CD8-positive, alpha-beta memory T cell (primary cell): Measurements from ENCODE around the gene COX19. TPM values are rescaled to one million over a fixed set of nuclear protein-coding genes. Genes with fewer than 3 reads are reported as not detected.

Experiments used
- CTCF ChIA-PET: fragments of 350-600 bp; sonication (Branson Sonifier 250); formaldehyde crosslinking; loops from one replicate; lab custom pipeline; 2021; ENCODE audit warnings: antibody characterized with exemption; lab: Charles Lee
- POLR2A ChIA-PET: fragments of 350-600 bp; sonication (Branson Sonifier 250); formaldehyde crosslinking; loops from one replicate; lab custom pipeline; 2021; ENCODE audit warnings: antibody characterized with exemption; lab: Charles Lee
- DNase-seq, 5 donors: peaks; one replicate each; pipeline versions ENCODE4 v3.0.0 to v3.0.0-alpha.2; 2020 to 2022; ENCODE audit warnings: mixed read lengths in 1 of 5
- H3K27ac ChIP-seq: one replicate; pipeline ENCODE4 v1.7.0; 2013; ENCODE audit warnings: low read depth, mild to moderate bottlenecking, low read length, moderate library complexity
- H3K27me3 ChIP-seq: 2 replicates; pipeline ENCODE4 v1.7.0; 2013; ENCODE audit warnings: low read length, mild to moderate bottlenecking; ENCODE audit not compliant: insufficient read depth, poor library complexity, severe bottlenecking
- H3K36me3 ChIP-seq: 2 replicates; pipeline ENCODE4 v1.7.0; 2013; ENCODE audit warnings: mild to moderate bottlenecking, low read length, moderate library complexity; ENCODE audit not compliant: insufficient read depth
- H3K4me1 ChIP-seq: 2 replicates; pipeline ENCODE4 v1.7.0; 2013; ENCODE audit warnings: mild to moderate bottlenecking, low read length, moderate library complexity; ENCODE audit not compliant: insufficient read depth
- H3K4me3 ChIP-seq: 2 replicates; pipeline ENCODE4 v1.7.0; 2013; ENCODE audit warnings: mild to moderate bottlenecking, low read length
- H3K9me3 ChIP-seq: 2 replicates; pipeline ENCODE4 v1.7.0; 2013; ENCODE audit warnings: mild to moderate bottlenecking, low read length
- H3K27ac Mint-ChIP-seq, 8 donors: one replicate each; pipeline ENCODE4 v1.8.0; 2020 to 2021; ENCODE audit warnings: mixed read lengths in 8 of 8, mild to moderate bottlenecking in 6 of 8, inconsistent platforms in 3 of 8, moderate library complexity in 3 of 8
- H3K27me3 Mint-ChIP-seq, 2 donors: one replicate each; pipeline ENCODE4 v1.8.0; 2020 to 2021; ENCODE audit warnings: mixed read lengths in 2 of 2, mild to moderate bottlenecking in 1 of 2, moderate library complexity in 1 of 2
- H3K36me3 Mint-ChIP-seq, 3 donors: one replicate each; pipeline ENCODE4 v1.8.0; 2020 to 2021; ENCODE audit warnings: mixed read lengths in 3 of 3, inconsistent platforms in 1 of 3, mild to moderate bottlenecking in 1 of 3
- H3K4me1 Mint-ChIP-seq, 3 donors: one replicate each; pipeline ENCODE4 v1.8.0; 2020 to 2021; ENCODE audit warnings: mixed read lengths in 3 of 3, inconsistent platforms in 1 of 3, mild to moderate bottlenecking in 1 of 3
- H3K4me3 Mint-ChIP-seq, 7 donors: one replicate each; pipeline ENCODE4 v1.8.0; 2020 to 2021; ENCODE audit warnings: mixed read lengths in 7 of 7, mild to moderate bottlenecking in 6 of 7, moderate library complexity in 4 of 7, inconsistent platforms in 2 of 7
- H3K9me3 Mint-ChIP-seq, 5 donors: one replicate each; pipeline ENCODE4 v1.8.0; 2020 to 2022; ENCODE audit warnings: mixed read lengths in 5 of 5, mild to moderate bottlenecking in 3 of 5, moderate library complexity in 2 of 5, inconsistent platforms in 1 of 5
- polyA plus RNA-seq: library from polyadenylated mRNA; unstranded; fragments of 300-500 nt; fragmentation: Illumina TruSeq; gene quantifications from one replicate; pipeline ENCODE4 v1.2.3, GENCODE V29; 2021
- total RNA-seq, 2 experiments: library from RNA; stranded (reverse); gene quantifications; one replicate each; pipeline ENCODE4 v1.2.3, GENCODE V29; 2021

COX19 gene
- total and polyA plus RNA-seq, 3 experiments from 2014 or later: 18.9 to 25.9 (median 21.3) TPM

DNA sequence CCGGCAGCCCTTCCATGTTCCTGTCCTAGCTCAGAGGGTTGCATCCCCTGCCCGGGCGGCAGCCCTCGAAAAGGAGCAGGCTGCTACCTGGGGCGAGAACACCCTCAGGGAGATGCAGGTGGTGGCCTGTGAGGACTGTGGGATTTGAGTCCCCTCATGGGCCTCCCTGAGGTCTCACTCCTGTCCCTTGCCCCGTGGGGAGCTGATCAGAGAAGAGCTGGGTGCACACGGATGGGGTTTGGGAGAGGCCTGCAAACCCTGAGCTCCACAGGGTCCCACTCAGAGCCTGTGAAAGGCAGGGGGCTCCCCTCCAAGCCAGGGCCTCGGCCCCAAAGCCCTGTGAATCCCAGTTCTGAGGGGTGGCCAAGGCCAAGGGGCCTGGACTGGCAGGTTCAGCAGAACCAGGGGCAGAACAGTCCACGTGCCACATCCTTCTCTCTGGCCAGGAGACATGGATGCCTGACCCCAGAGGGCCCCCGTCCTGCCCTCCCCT lies 7.2 kb upstream of the COX19 start:
- no peaks in the 10 kb centered on the region for H3K36me3 ChIP-seq
- CTCF ChIA-PET: interaction anchor here (2.6 to 2.8 kb wide), 2 partner anchors 12 to 83 kb away, joined by 9 to 17 read pairs; no protein-coding TSS in a partner anchor
- POLR2A ChIA-PET: no interaction called here
- no peak for DNase-seq
- H3K27me3 ChIP-seq: no peaks in the 10 kb centered on the region
- H3K9me3 ChIP-seq: no peaks in the 10 kb centered on the region
- Mint-ChIP-seq H3K9me3 (no peaks in the 10 kb centered on the region), H3K36me3 (no peaks in the 10 kb centered on the region), H3K27ac (no peak overlapping the region), H3K4me1 (no peaks in the 10 kb centered on the region), H3K4me3 (no peak overlapping the region), H3K27me3 (peaks cover 9 to 10% of the 10 kb centered on the region in 2 donors)
- H3K27ac ChIP-seq: no peak overlapping the region
- no peaks in the 10 kb centered on the region for H3K4me1 ChIP-seq
- no peak overlapping the region for H3K4me3 ChIP-seq

DNA sequence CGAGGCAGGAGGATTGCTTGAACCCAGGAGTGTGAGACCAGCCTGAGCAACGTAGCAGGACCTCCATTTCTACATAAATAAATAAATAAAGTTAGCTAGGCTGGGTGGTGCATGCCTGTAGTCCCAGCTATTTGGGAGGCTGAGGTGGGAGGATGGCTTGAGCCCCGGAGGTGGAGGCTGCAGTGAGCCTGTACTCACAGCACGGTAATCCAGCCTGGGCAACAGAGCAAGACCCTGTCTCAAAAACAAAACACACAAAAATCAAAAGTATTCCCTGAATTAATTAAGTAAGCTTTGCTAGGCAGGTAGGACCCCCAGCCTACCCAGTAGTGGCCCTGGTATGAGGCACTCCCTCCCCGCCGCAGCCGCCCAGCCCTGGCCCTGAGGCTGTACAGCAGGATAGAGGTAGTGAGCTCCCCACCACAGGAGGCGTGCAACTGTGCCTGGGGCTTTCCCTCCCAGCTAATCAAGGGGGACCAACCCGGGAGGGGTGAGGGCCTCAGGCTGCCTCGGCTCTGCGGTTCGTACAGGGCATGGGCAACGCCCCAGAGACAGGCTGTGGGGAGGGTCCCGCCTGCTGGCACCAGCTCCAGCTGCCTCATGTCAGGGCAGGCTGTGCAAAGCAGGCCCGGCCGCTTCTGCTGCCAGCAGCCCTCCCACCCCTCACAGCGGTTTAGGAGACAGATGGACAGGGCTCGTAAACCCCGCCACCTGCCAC lies 6.6 kb upstream of the COX19 start:
- no peak for DNase-seq
- Mint-ChIP-seq H3K27me3 (peaks cover 9 to 10% of the 10 kb centered on the region in 2 donors), H3K36me3 (no peaks in the 10 kb centered on the region), H3K9me3 (no peaks in the 10 kb centered on the region), H3K4me3 (no peak overlapping the region), H3K27ac (no peak overlapping the region), H3K4me1 (no peaks in the 10 kb centered on the region)
- no peak overlapping the region for H3K4me3 ChIP-seq
- H3K9me3 ChIP-seq: no peaks in the 10 kb centered on the region
- no peak overlapping the region for H3K27ac ChIP-seq
- no peaks in the 10 kb centered on the region for H3K4me1 ChIP-seq
- ChIA-PET CTCF (interaction anchor here (2.6 to 2.8 kb wide), 2 partner anchors 12 to 84 kb away, joined by 9 to 17 read pairs; no protein-coding TSS in a partner anchor), POLR2A (no interaction called here)
- H3K36me3 ChIP-seq: no peaks in the 10 kb centered on the region
- no peaks in the 10 kb centered on the region for H3K27me3 ChIP-seq

DNA sequence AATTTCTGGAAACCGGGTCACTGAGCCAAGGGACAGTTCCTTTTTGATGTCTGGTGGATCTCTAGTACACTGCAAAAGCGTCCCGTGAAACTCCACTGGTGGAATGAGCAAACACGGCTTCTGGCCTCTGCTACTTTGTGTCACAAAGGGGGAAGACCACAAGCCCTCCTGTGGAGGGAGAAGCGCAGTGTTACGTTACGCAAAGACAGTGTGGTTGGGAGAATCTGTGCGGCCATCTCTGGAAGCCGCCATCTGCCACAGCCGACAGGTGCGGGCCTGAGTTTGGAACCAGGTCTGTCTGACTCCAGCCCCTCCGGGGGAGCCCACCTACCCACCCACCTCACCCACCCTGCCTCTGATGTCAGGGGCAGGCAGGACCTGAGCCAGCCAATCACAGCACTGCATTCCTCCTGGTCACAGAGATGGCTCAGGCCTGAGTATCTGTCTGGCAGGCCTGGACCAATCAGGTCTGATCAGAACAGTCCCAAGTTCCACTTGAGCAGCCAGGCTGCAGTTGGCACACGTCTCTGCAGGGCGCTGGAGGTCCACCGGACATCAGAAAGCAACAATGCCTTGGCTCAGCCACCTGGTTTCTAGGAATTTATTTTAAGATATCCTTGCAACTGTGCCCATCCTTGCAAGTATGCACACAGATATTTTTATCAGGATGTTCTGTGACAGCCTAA lies 4.7 kb upstream of the COX19 start:
- no peaks in the 10 kb centered on the region for H3K27me3 ChIP-seq
- ChIA-PET CTCF (no interaction called here), POLR2A (no interaction called here)
- no peak overlapping the region for H3K27ac Mint-ChIP-seq
- no peak overlapping the region for H3K4me3 ChIP-seq
- H3K36me3 Mint-ChIP-seq: no peaks in the 10 kb centered on the region
- H3K9me3 Mint-ChIP-seq: no peaks in the 10 kb centered on the region
- no peaks in the 10 kb centered on the region for H3K36me3 ChIP-seq
- H3K4me1 ChIP-seq: peaks cover 5% of the 10 kb centered on the region
- H3K4me1 Mint-ChIP-seq: no peaks in the 10 kb centered on the region
- H3K9me3 ChIP-seq: no peaks in the 10 kb centered on the region
- no peak for DNase-seq
- H3K27me3 Mint-ChIP-seq: peaks cover 0 to 3% of the 10 kb centered on the region in 2 donors
- no peak overlapping the region for H3K27ac ChIP-seq
- H3K4me3 Mint-ChIP-seq: peak overlapping the region in 1 of 7 donors; percentile 34

DNA sequence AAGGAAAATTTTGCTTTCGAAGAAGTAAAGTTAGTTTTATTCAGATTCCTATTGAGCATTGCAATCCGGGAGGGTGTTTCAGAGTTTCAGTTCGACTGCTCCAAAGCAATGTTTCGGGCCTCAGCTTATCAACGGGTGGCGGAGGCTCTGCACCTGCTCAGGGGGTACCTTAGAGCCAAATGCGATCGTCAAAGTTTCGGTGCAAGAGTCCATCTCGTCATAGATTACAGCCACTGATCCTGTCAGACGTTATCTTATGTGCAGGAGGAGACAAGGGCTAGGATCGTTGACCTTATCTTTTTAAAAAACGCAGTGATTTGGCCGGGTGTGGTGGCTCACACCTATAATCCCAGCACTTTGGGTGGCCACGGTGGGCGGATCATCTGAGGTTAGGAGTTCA lies 3.8 kb upstream of the COX19 start:
- CTCF ChIA-PET: interaction anchor here (1.0 to 6.9 kb wide), 2 partner anchors 14 to 87 kb away, joined by 3 to 43 read pairs; no protein-coding TSS in a partner anchor
- H3K36me3 ChIP-seq: no peaks in the 10 kb centered on the region
- H3K4me1 ChIP-seq: peaks cover 10% of the 10 kb centered on the region
- H3K27ac ChIP-seq: no peak overlapping the region
- peaks cover 8% of the 10 kb centered on the region in 3 donors for H3K4me1 Mint-ChIP-seq
- peak overlapping the region in 1 of 8 donors; percentile 0 for H3K27ac Mint-ChIP-seq
- H3K9me3 ChIP-seq: no peaks in the 10 kb centered on the region
- peaks cover 0 to 2% of the 10 kb centered on the region in 2 donors for H3K27me3 Mint-ChIP-seq
- DNase-seq: no peak
- POLR2A ChIA-PET: no interaction called here
- H3K27me3 ChIP-seq: no peaks in the 10 kb centered on the region
- no peaks in the 10 kb centered on the region for H3K9me3 Mint-ChIP-seq
- peaks cover 0 to 6% (median 0%) of the 10 kb centered on the region in 3 donors for H3K36me3 Mint-ChIP-seq
- no peak overlapping the region for H3K4me3 ChIP-seq
- H3K4me3 Mint-ChIP-seq: peak overlapping the region in 1 of 7 donors; percentile 34

DNA sequence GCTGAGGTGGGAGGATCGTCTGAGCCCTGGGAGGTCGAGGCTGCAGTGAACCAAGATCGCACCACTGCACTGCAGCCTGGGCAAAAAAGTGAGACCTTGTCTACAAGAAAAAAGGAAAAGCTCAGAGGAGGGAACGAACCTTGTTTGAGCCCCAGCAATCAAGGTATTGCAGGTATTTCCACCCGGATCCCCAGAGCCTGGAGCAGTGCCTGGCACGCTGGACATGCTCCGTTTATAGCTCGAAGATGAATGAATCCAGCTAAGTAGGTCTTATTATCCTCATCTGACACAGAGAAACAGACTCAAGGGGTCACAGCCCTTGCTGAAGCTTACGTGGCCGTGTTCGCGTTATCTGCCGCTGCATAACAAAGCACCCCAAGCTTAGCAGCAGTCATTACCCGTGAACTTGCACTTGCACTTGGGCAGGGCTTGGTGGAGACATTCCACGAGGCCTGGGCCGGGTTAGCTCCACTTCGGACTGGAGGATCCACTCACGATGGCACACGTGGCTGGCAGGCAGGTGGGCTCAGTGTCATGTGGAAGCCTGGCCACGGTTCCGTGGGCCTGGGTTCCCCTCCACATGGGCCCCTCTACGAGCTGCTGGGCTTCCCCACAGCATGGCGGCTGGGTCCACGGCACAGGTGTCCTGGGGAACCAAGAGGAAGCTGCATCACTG lies 3.2 kb upstream of the COX19 start:
- Mint-ChIP-seq H3K27me3 (peaks cover 0 to 2% of the 10 kb centered on the region in 2 donors), H3K27ac (peak overlapping the region in 1 of 8 donors; percentile 4), H3K4me1 (peaks cover 8 to 10% (median 9%) of the 10 kb centered on the region in 3 donors), H3K9me3 (no peaks in the 10 kb centered on the region), H3K4me3 (peak overlapping the region in 1 of 7 donors; percentile 30), H3K36me3 (peaks cover 0 to 6% (median 0%) of the 10 kb centered on the region in 3 donors)
- no peaks in the 10 kb centered on the region for H3K9me3 ChIP-seq
- H3K4me1 ChIP-seq: peaks cover 15% of the 10 kb centered on the region
- CTCF ChIA-PET: interaction anchor here (1.0 to 6.9 kb wide), 3 partner anchors 15 to 197 kb away, joined by 3 to 43 read pairs (median 3); no protein-coding TSS in a partner anchor
- H3K4me3 ChIP-seq: no peak overlapping the region
- DNase-seq: no peak
- no peaks in the 10 kb centered on the region for H3K36me3 ChIP-seq
- POLR2A ChIA-PET: no interaction called here
- H3K27me3 ChIP-seq: no peaks in the 10 kb centered on the region
- H3K27ac ChIP-seq: no peak overlapping the region

DNA sequence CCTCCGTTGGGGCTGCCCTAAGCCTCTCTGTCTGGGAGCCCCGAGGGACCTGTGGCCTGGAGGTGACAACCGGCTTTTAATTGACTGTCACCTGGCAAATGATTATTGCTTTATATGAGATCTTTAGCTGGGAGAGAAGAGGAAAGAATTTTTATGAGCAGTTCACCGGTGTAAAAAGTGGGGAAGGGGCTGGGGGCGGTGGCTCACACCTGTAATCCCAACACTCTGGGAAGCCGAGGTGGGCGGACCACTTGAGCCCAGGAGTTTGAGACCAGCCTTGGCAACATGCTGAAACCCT lies 2.6 kb upstream of the COX19 start:
- DNase-seq: no peak
- Histone ChIP-seq H3K27ac (no peak overlapping the region), H3K27me3 (no peaks in the 10 kb centered on the region), H3K4me1 (peaks cover 21% of the 10 kb centered on the region), H3K4me3 (no peak overlapping the region), H3K36me3 (peaks cover under 1% of the 10 kb centered on the region), H3K9me3 (no peaks in the 10 kb centered on the region)
- Mint-ChIP-seq H3K4me3 (peak overlapping the region in 3 of 7 donors; percentile 24 to 66 (median 42)), H3K9me3 (no peaks in the 10 kb centered on the region), H3K4me1 (peaks cover 14 to 15% (median 14%) of the 10 kb centered on the region in 3 donors), H3K27ac (peak overlapping the region in 2 of 8 donors; percentile 11 to 58), H3K36me3 (peaks cover 0 to 9% (median 0%) of the 10 kb centered on the region in 3 donors), H3K27me3 (peaks cover 0 to 2% of the 10 kb centered on the region in 2 donors)
- ChIA-PET CTCF (interaction anchor here (1.1 to 6.9 kb wide), 2 partner anchors 16 to 198 kb away, joined by 3 to 43 read pairs; no protein-coding TSS in a partner anchor), POLR2A (no interaction called here)

DNA sequence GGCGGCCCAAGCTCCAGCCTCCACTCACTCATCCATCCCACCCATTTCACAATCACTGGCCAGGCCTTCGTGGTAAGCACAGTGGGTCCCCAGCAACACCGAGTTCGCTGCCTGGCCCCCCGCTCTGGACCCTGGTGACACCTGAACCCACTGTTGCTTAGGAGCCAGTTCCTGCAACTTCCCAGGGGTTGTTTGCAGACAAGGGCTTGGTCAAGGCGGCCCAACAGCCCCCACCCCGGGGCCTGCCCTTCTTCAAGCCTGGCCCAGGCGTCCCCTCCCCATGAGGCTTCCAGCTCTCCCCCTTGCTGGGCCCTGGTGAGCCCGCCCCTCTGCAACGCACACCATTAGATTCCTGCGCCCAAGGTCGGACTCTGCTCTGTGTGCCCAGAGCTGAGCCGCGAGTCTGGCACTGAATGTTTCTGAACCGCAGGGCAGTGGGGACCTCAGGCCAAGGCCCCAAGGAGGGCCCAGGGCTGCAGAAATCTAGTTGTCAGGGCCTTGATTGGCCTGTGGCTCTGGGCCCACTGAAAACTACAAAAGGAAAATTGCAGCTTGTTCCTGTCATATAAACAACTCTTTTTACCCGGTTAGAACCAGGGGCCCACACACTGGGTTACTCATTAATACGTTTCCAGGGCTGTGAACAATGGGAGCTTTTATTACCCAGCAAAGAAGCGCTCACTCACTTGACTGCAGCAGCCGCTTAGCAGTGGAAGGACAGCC lies 2.1 kb upstream of the COX19 start:
- H3K27ac ChIP-seq: no peak overlapping the region
- POLR2A ChIA-PET: no interaction called here

More for the DNA sequence above, 2.1 kb upstream of the COX19 start:
- H3K4me1 ChIP-seq: peaks cover 24% of the 10 kb centered on the region
- no peak for DNase-seq
- no peaks in the 10 kb centered on the region for H3K27me3 ChIP-seq
- peaks cover 0 to 14% (median 0%) of the 10 kb centered on the region in 3 donors for H3K36me3 Mint-ChIP-seq
- H3K9me3 ChIP-seq: no peaks in the 10 kb centered on the region
- H3K27me3 Mint-ChIP-seq: peaks cover 0 to 2% of the 10 kb centered on the region in 2 donors
- CTCF ChIA-PET: interaction anchor here (1.1 to 6.9 kb wide), 2 partner anchors 16 to 198 kb away, joined by 3 to 43 read pairs; no protein-coding TSS in a partner anchor
- H3K9me3 Mint-ChIP-seq: no peaks in the 10 kb centered on the region
- H3K4me1 Mint-ChIP-seq: peaks cover 17 to 20% (median 19%) of the 10 kb centered on the region in 3 donors
- H3K4me3 Mint-ChIP-seq: peak overlapping the region in 2 of 7 donors; percentile 42 to 66
- H3K4me3 ChIP-seq: no peak overlapping the region
- peak overlapping the region in 1 of 8 donors; percentile 11 for H3K27ac Mint-ChIP-seq
- peaks cover 5% of the 10 kb centered on the region for H3K36me3 ChIP-seq
